Prostate gland (tissue), 2 donors: ENCODE results near the gene ARMC9. TPM values are rescaled to one million over a fixed set of nuclear protein-coding genes. Genes with fewer than 3 reads are reported as not detected.

Source experiments
- DNase-seq: peaks from one replicate; pipeline ENCODE4 v3.0.0-alpha.2; 2019; ENCODE audit warnings: low spot score
- H3K27ac ChIP-seq, 2 donors: fragments of 200-600 bp; sonication (generic); 2 replicates each; pipeline ENCODE4 v1.5.1; 2017 to 2019
- H3K27me3 ChIP-seq: fragments of 200-600 bp; sonication (generic); replicated peaks from 2 replicates; pipeline ENCODE4 v1.5.1; 2019; ENCODE audit not compliant: insufficient read depth
- H3K36me3 ChIP-seq, 2 donors: fragments of 200-600 bp; sonication (generic); 1 replicate in 1 of 2; 2 replicates in 1 of 2; pipeline versions ENCODE4 v1.5.1 to v1.8.1; 2017 to 2019
- H3K4me1 ChIP-seq: fragments of 200-600 bp; sonication (generic); replicated peaks from 2 replicates; pipeline ENCODE4 v1.5.1; 2019
- H3K4me3 ChIP-seq, 2 donors: fragments of 200-600 bp; sonication (generic); 2 replicates each; pipeline ENCODE4 v1.5.1; 2017 to 2019
- H3K9me3 ChIP-seq: fragments of 200-600 bp; sonication (generic); 2 replicates; pipeline ENCODE4 v1.5.1; 2017
- POLR2A ChIP-seq: fragments of 450-650 bp; IDR thresholded peaks from one replicate; pipeline ENCODE4 v1.6.1; 2016; ENCODE audit warnings: antibody characterized with exemption, mild to moderate bottlenecking
- POLR2AphosphoS5 ChIP-seq: sonication (generic); formaldehyde crosslinking; IDR thresholded peaks from one replicate; pipeline ENCODE4 v1.6.1; 2017; ENCODE audit warnings: antibody characterized with exemption
- WGBS: methylation state at CpG from one replicate; pipeline ENCODE4 v1.1.5; 2018; 5-methylcytosine and 5-hydroxymethylcytosine counted together
- intact Hi-C: fragments of 100-400 bp; cut with DNase I; formaldehyde crosslinking; loops from one replicate; pipeline ENCODE4 v1.14.2; 2022
- total RNA-seq, 2 donors: library from RNA; depleted of rRNA; stranded (reverse); fragments of >200 nt; gene quantifications; one replicate each; pipeline ENCODE4 v1.1.0, GENCODE V29; 2016
- TF ChIP-seq, protein P1 (sequence below), 4 experiments: fragments of 200-600 bp in 2 of 4; fragments of 450-650 bp in 2 of 4; sonication (generic) in 2 of 4; IDR thresholded peaks; 1 replicate in 3 of 4; 2 replicates in 1 of 4; pipeline ENCODE4 v1.5.1; 2016 to 2019; ENCODE audit warnings: antibody characterized with exemption in 4 of 4, mild to moderate bottlenecking in 2 of 4, moderate library complexity in 2 of 4

The ARMC9 gene
- total RNA-seq, 2 donors from 2014 or later = 11.3 to 40.0 TPM

DNA sequence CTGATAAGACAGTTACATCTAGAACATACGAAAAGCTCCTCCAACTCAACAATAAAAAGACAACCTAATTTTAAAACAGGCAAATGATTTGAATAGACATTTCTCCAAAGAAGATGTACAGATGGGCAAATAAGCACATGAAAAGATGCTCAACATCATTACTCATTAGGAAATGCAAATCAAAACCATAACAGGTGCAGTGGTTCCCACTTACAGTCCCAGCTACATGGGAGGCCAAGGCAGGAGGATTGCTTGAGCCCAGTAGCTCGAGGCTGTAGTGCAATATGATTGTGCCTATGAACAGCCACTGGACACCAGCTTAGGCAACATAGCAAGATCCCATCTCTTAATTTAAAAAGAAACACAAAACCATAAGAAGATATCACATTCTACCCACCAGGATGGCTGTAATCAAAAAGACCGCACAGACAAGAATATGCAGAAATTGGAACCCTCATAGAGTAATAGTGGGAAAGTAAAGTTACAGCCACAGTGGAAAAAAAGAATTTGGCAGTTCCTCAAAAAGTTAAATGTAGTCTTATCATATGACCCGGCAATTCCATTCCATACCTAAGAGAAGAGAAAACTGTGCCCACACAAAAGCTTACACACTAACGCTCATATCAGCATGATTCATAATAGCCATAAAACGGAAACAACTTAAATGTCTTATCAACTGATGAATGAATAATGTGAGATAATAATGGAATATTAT, 30.5 kb upstream of the ARMC9 start:
- intact Hi-C loops = no loop called here
- no peak for TF ChIP-seq POLR2A
- 87% methylated on average over 6 of the region's 6 CpGs for WGBS

DNA sequence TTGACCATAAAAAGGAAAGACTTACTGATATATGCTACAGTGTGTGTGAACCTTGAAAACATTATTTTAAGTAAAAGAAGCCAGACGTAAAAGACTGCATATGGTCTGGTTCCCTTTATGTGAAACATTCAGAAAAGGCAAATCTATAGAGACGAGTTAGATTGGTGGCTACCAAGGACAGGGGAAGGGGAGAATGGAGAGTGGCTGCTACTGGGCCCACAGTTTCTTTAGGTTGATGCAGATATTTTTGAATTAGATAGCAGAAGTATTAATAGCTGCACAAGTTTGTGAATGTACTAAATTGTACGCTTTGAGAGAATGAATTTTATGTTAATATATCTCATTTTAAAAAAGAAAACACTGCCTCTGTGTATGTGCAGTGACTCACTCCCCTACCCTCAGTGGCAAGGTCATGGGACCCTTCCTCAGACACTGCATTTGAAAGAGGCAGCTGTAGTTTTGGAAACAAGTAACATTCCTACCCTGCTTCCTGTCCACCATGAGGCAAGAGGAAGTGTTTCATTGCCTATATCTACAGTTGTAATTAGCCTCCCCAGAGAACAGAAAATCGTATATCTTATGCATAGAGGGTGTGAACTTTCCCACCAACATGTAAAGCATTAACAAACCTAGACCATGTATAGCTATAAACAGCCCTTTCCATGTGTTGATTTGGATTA, 29.8 kb upstream of the ARMC9 start:
- TF ChIP-seq POLR2AphosphoS5 = no peak
- no peaks in the 10 kb centered on the region for H3K36me3 ChIP-seq
- H3K9me3 ChIP-seq = no peaks in the 10 kb centered on the region
- H3K27ac ChIP-seq = no peak overlapping the region
- DNase-seq = no peak
- H3K27me3 ChIP-seq = no peaks in the 10 kb centered on the region
- 87% methylated on average over 4 of the region's 4 CpGs for WGBS
- no peaks in the 10 kb centered on the region for H3K4me1 ChIP-seq
- intact Hi-C loops = no loop called here
- no peak overlapping the region for H3K4me3 ChIP-seq

More for the DNA sequence above, 30.5 kb upstream of the ARMC9 start:
- no peaks in the 10 kb centered on the region for H3K4me1 ChIP-seq
- no peak overlapping the region for H3K4me3 ChIP-seq
- H3K36me3 ChIP-seq = no peaks in the 10 kb centered on the region
- no peak for DNase-seq
- no peaks in the 10 kb centered on the region for H3K9me3 ChIP-seq
- H3K27me3 ChIP-seq = no peaks in the 10 kb centered on the region
- no peak overlapping the region for H3K27ac ChIP-seq

DNA sequence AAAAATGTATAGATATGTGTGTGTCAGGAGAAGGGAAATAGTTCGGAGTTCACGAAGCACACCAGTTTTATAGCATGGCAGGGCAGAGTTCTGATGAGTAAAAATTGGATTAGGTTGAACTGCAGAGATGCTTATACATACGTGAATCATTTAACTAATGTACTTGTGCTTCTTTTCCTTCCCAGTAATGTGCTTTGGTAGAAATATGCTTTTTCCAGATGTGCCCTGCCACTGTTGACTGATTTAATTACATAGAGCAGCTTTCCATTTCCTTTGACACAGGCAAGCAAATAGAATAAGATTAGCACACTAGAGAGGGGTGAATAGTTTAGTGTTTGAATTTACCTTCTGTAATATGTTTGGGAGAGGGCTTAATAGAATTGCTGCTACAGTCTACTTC, 28.9 kb upstream of the ARMC9 start:
- TF ChIP-seq, protein P1, sequence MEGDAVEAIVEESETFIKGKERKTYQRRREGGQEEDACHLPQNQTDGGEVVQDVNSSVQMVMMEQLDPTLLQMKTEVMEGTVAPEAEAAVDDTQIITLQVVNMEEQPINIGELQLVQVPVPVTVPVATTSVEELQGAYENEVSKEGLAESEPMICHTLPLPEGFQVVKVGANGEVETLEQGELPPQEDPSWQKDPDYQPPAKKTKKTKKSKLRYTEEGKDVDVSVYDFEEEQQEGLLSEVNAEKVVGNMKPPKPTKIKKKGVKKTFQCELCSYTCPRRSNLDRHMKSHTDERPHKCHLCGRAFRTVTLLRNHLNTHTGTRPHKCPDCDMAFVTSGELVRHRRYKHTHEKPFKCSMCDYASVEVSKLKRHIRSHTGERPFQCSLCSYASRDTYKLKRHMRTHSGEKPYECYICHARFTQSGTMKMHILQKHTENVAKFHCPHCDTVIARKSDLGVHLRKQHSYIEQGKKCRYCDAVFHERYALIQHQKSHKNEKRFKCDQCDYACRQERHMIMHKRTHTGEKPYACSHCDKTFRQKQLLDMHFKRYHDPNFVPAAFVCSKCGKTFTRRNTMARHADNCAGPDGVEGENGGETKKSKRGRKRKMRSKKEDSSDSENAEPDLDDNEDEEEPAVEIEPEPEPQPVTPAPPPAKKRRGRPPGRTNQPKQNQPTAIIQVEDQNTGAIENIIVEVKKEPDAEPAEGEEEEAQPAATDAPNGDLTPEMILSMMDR (IDR thresholded peaks at IDR 0.05) = no peak
- TF ChIP-seq POLR2AphosphoS5 (no peak), POLR2A (no peak)
- no peaks in the 10 kb centered on the region for H3K9me3 ChIP-seq
- H3K4me1 ChIP-seq = no peaks in the 10 kb centered on the region
- no peaks in the 10 kb centered on the region for H3K36me3 ChIP-seq
- H3K27ac ChIP-seq = no peak overlapping the region
- intact Hi-C loops = no loop called here
- WGBS = 80% methylated on average over 3 of the region's 3 CpGs
- no peak overlapping the region for H3K4me3 ChIP-seq
- no peaks in the 10 kb centered on the region for H3K27me3 ChIP-seq
- no peak for DNase-seq

DNA sequence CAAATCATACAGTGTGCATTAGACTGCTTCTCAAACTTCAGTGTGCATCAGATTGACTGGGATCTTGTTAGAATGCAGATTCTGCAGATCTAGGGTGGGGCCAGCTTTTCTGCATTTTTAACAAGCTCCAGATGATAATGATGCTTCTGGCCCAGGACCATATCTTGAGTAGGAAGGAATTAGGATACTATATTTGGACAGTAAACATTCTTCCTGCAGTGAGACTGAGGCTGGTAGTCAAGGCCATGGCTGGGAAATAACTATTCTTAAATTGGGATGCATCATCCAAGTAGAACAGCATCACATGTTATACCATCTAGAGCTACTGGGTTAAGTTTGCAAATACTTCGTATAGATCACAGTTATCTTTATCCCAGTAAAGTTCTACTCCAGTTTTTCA, 28.4 kb upstream of the ARMC9 start:
- TF ChIP-seq POLR2A (no peak), POLR2AphosphoS5 (no peak)
- TF ChIP-seq, protein P1 (IDR thresholded peaks at IDR 0.05) = no peak
- no peaks in the 10 kb centered on the region for H3K27me3 ChIP-seq
- 67% methylated on average over 1 of the region's 1 CpG for WGBS
- intact Hi-C loops = no loop called here
- no peaks in the 10 kb centered on the region for H3K36me3 ChIP-seq
- no peaks in the 10 kb centered on the region for H3K9me3 ChIP-seq
- no peaks in the 10 kb centered on the region for H3K4me1 ChIP-seq
- no peak overlapping the region for H3K4me3 ChIP-seq
- no peak for DNase-seq
- H3K27ac ChIP-seq = no peak overlapping the region

DNA sequence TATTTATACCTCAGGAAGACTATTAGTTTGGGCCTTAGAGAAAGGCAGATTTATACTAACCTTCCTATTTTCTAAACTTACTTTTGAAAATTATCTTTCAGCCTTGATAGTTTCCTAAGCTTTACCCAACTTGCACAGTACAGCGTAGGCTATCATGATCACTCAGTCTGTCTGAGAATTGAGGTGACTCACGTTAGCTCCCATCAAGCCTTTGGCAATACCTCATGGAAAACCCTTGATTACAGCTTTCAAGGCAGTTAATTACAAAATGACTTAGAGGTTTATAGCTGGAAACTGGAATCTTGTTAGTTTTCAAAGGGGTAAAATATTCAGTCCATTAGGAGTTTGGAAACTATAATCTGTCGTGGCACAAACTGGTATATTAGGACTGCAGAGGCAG, 26.4 kb upstream of the ARMC9 start:
- intact Hi-C loops = no loop called here
- TF ChIP-seq POLR2A (no peak), POLR2AphosphoS5 (no peak)
- TF ChIP-seq, protein P1 (IDR thresholded peaks at IDR 0.05) = no peak
- H3K27me3 ChIP-seq = no peaks in the 10 kb centered on the region
- H3K4me3 ChIP-seq = no peak overlapping the region
- no peaks in the 10 kb centered on the region for H3K36me3 ChIP-seq
- H3K9me3 ChIP-seq = no peaks in the 10 kb centered on the region
- no peak overlapping the region for H3K27ac ChIP-seq
- no peaks in the 10 kb centered on the region for H3K4me1 ChIP-seq
- WGBS = 93% methylated on average over 3 of the region's 3 CpGs
- DNase-seq = no peak

DNA sequence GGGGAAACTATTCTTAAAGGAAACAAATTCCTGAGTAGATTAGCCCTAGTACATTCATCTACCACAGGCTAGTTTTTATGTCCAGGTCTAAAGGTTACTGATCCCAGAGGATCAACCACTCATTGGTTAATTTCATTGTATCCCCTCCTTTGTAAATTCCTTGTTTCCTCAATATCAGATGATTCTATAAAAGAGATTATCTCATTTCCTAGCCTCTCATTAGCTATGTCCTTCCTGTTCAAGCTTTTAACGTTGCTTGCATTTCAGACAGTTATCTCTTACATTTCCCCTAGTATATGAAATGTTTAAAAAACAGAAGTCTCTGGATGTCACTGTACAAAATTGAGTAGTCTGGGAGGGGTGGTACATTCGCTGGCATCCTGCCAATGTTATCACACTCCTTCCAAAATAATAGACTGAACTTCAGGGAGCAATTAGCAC, 24.2 kb upstream of the ARMC9 start:
- WGBS = 44% methylated on average over 2 of the region's 2 CpGs
- TF ChIP-seq, protein P1 (IDR thresholded peaks at IDR 0.05) = no peak
- TF ChIP-seq POLR2AphosphoS5 (no peak), POLR2A (no peak)
- no peak for DNase-seq
- no peaks in the 10 kb centered on the region for H3K9me3 ChIP-seq
- no peaks in the 10 kb centered on the region for H3K4me1 ChIP-seq
- H3K27ac ChIP-seq = no peak overlapping the region
- H3K4me3 ChIP-seq = no peak overlapping the region
- intact Hi-C loops = no loop called here
- no peaks in the 10 kb centered on the region for H3K27me3 ChIP-seq
- no peaks in the 10 kb centered on the region for H3K36me3 ChIP-seq
